A673 (cell line): Measurements from ENCODE around the gene CST4. TPM values are rescaled to one million over a fixed set of nuclear protein-coding genes. Genes with fewer than 3 reads are reported as not detected.
"Not testable (repeated sequence)": the region's sequence is repeated elsewhere in the genome, so short reads cannot be mapped to it uniquely, and the experiment has no call there.

Experiments
- Bru-seq: library from RNA; stranded (reverse); fragments of 400-500 nt; gene quantifications from one replicate; lab custom pipeline; 2021; lab: Mats Ljungman, UMichigan
- BruChase-seq, 2 experiments: library from RNA; stranded (reverse); fragments of 400-500 nt; gene quantifications; one replicate each; lab custom pipeline; 2021; lab: Mats Ljungman, UMichigan
- BruUV-seq: library from RNA; stranded (reverse); fragments of 400-500 nt; replicated peaks from 2 replicates; lab custom pipeline; 2021; lab: Mats Ljungman, UMichigan
- CTCF ChIA-PET: fragments of 300-600 bp; sonication (Branson Sonifier 250); formaldehyde crosslinking; loops from one replicate; lab custom pipeline; 2022; ENCODE audit warnings: antibody characterized with exemption; lab: Charles Lee
- POLR2A ChIA-PET: fragments of 300-600 bp; sonication (Branson Sonifier 250); formaldehyde crosslinking; loops from one replicate; lab custom pipeline; 2022; ENCODE audit warnings: antibody characterized with exemption; ENCODE audit not compliant: low non-redundant PET; lab: Charles Lee
- DNase-seq: peaks from one replicate; pipeline ENCODE4 v3.0.0-alpha.2; 2015; ENCODE audit warnings: low spot score
- H3K27ac ChIP-seq: fragments of 200-600 bp; sonication (generic); 2 replicates; pipeline ENCODE4 v1.5.1; 2016; ENCODE audit warnings: mixed run types, low read depth, mild to moderate bottlenecking, mixed read lengths, antibody characterized with exemption, low read length; ENCODE audit not compliant: poor library complexity, severe bottlenecking
- H3K27me3 ChIP-seq: fragments of 200-600 bp; sonication (generic); replicated peaks from 2 replicates; pipeline ENCODE4 v1.6.1; 2017; ENCODE audit warnings: mixed run types, low read depth, mild to moderate bottlenecking, mixed read lengths, antibody characterized with exemption, low read length; ENCODE audit not compliant: insufficient read depth, poor library complexity
- H3K36me3 ChIP-seq: fragments of 200-600 bp; sonication (generic); 2 replicates; pipeline ENCODE4 v1.6.1; 2016; ENCODE audit warnings: mixed run types, mild to moderate bottlenecking, mixed read lengths, antibody characterized with exemption, low read length; ENCODE audit not compliant: insufficient read depth, poor library complexity, severe bottlenecking
- H3K4me1 ChIP-seq: fragments of 200-600 bp; sonication (generic); 2 replicates; pipeline ENCODE4 v1.6.1; 2017; ENCODE audit warnings: mixed run types, mild to moderate bottlenecking, mixed read lengths, antibody characterized with exemption, low read length; ENCODE audit not compliant: insufficient read depth, poor library complexity, severe bottlenecking
- H3K4me3 ChIP-seq: fragments of 200-600 bp; sonication (generic); 2 replicates; pipeline ENCODE4 v1.5.1; 2016; ENCODE audit warnings: low read depth, mixed run types, mild to moderate bottlenecking, mixed read lengths, low read length; ENCODE audit not compliant: poor library complexity, severe bottlenecking
- H3K9me3 ChIP-seq: fragments of 200-600 bp; sonication (generic); 2 replicates; pipeline ENCODE4 v1.6.1; 2016; ENCODE audit warnings: mixed run types, low read depth, mild to moderate bottlenecking, mixed read lengths, antibody characterized with exemption, low read length; ENCODE audit not compliant: poor library complexity, severe bottlenecking
- EZH2 ChIP-seq: fragments of 200-600 bp; sonication (generic); IDR thresholded peaks from 2 replicates; pipeline ENCODE4 v1.6.1; 2017; ENCODE audit warnings: borderline replicate concordance, low read depth, mild to moderate bottlenecking, mixed read lengths, antibody characterized with exemption, low read length; ENCODE audit not compliant: poor library complexity, severe bottlenecking
- intact Hi-C: fragments of 100-400 bp; cut with micrococcal nuclease; formaldehyde crosslinking; loops from one replicate; pipeline ENCODE4 v1.10.0; 2022; ENCODE audit not compliant: unreplicated experiment
- long read RNA-seq: library from polyadenylated mRNA; stranded (forward); transcript quantifications from one replicate; pipeline ENCODE4 v2.0.0, GENCODE V29; 2022
- total RNA-seq: library from RNA; stranded (reverse); gene quantifications from 2 replicates; pipeline ENCODE4 v1.2.3, GENCODE V29; 2021
- TF ChIP-seq, protein P1 (sequence below): fragments of 300-800, 200-600 bp; sonication (generic); conservative IDR thresholded peaks from 2 replicates; pipeline ENCODE4 v1.5.1; 2017; ENCODE audit warnings: low read depth, mild to moderate bottlenecking, antibody characterized with exemption, low read length, moderate library complexity, mixed read lengths

Gene CST4, protein sequence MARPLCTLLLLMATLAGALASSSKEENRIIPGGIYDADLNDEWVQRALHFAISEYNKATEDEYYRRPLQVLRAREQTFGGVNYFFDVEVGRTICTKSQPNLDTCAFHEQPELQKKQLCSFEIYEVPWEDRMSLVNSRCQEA
- not detected in 2 replicates for total RNA-seq
- not detected for Bru-seq, nascent RNA
- not detected for BruChase-seq, experiment 1, labeled RNA remaining after a 2-hour chase
- BruChase-seq, experiment 2, labeled RNA remaining after a 6-hour chase = not detected
- long read RNA-seq = 0 reads

DNA sequence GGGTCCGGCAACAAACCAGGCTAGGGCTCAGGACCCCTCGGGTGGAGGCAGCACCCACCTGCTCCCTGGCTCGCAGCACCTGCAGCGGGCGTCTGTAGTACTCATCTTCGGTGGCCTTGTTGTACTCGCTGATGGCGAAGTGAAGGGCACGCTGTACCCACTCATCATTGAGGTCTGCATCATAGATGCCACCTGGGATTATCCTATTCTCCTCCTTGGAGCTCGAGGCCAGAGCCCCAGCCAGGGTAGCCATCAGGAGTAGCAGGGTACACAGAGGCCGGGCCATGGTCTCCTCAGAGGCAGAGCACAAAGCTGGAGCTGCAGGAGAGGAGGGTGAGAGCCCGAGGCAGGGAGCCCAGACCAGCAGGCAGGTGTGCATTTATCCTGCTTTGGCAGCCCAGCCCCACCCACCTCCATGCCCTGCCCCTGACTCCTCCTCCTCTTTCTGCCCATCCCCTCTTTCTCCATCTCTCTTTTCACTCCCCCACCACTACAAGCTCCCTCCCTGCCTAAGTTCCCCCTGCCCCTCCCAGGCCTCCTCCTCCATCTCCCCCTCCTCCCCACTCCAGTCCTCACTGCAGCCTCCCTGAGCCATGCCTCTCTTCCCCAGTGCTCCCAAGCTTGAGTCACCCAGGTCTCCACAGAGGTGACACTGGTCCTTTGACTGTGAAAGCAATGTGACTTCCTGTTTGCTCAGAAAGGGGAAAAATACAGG is at the start of gene CST4:
Gene CST4, minus strand, starts transcription at position 355 of the 715 bp plus-strand sequence. Its CDS starts 69 bp downstream, at position 286.
- POLR2A ChIA-PET, H3K4me3 ChIP-seq, H3K27me3 ChIP-seq, H3K36me3 ChIP-seq, intact Hi-C loops, CTCF ChIA-PET, DNase-seq, H3K9me3 ChIP-seq, H3K27ac ChIP-seq, BruUV-seq, H3K4me1 ChIP-seq: not testable (repeated sequence)

DNA sequence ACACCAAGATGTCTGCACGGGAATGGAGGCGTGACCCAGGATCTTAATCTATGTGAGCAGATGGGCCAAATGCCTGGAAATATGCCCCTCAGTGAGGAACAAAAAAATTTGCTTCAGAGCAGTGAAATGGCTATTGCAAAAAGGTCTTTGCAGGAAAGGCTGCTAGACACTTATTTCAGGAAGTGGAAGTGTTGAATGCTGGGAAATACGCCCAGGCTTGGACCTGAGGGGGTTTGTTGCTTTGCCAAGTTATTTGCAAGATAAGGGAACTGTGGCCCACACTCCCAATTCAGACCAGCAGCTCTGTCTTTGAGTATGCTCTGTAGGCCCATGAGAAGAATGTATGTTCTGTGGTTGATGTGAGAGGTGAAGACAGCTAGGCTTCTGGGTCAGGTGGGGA is 46.6 kb upstream of the CST4 start:
- H3K36me3 ChIP-seq, H3K27ac ChIP-seq, H3K4me1 ChIP-seq, CTCF ChIA-PET, intact Hi-C loops, DNase-seq, H3K4me3 ChIP-seq, H3K9me3 ChIP-seq, POLR2A ChIA-PET, H3K27me3 ChIP-seq, BruUV-seq: not testable (repeated sequence)

DNA sequence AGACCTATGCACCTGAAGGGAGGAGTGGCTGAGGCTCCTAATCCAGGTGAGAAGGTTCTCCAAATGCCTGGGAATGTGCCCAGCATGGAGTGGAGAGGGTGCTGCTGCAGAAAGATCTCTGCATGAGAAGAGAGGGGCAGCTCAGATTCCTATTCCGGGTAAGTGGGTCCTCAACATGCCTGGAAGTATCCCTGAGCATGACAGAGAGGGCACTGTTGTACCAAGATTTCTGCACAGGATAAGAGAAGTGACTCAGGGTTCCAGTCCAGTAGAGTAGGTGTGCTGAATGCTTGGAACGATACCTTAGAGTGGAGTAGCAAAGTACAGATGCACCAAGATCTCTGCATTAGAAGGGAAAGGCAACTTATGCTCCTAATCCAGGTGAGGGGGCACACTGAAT is 46.1 kb upstream of the CST4 start:
- H3K27ac ChIP-seq, intact Hi-C loops, CTCF ChIA-PET, H3K9me3 ChIP-seq, H3K4me3 ChIP-seq, POLR2A ChIA-PET, DNase-seq, H3K4me1 ChIP-seq, H3K27me3 ChIP-seq, H3K36me3 ChIP-seq, BruUV-seq: not testable (repeated sequence)

- DNase-seq, H3K4me1 ChIP-seq, POLR2A ChIA-PET, H3K4me3 ChIP-seq, H3K36me3 ChIP-seq, intact Hi-C loops, H3K9me3 ChIP-seq, H3K27me3 ChIP-seq, CTCF ChIA-PET, BruUV-seq, H3K27ac ChIP-seq: not testable (repeated sequence)
Observed at GRCh38 chr20:23734440-23734839, 45.6 kb upstream of the CST4 start.

DNA sequence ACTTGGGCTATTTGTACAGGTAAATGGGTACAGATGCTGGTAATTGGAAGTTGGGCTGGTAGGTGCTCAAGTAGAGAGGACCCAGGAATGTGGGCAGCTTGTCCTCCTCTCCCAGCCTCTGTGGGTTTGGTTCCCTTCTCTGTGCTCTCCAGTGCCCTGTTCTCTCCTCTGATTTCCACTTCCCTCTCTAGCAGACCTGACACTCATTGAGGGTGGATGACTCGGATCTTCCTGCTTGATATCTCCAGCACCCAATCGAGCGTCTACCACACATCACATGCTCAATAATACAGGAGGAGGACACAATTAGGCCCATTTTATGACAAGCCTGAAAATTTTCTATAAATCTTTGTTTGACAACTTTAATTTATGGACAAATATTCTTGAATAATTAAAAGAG is 38.2 kb upstream of the CST4 start:
- CTCF ChIA-PET = interaction anchor here (1.2 kb wide), 1 partner anchor 75 kb away, joined by 3 read pairs; no protein-coding TSS in a partner anchor
- Histone ChIP-seq H3K9me3 (no peaks in the 10 kb centered on the region), H3K4me3 (no peak overlapping the region), H3K4me1 (no peaks in the 10 kb centered on the region), H3K27ac (no peak overlapping the region), H3K36me3 (no peaks in the 10 kb centered on the region), H3K27me3 (no peaks in the 10 kb centered on the region)
- BruUV-seq = no TSS peak
- no peak for TF ChIP-seq EZH2
- TF ChIP-seq, protein P1, sequence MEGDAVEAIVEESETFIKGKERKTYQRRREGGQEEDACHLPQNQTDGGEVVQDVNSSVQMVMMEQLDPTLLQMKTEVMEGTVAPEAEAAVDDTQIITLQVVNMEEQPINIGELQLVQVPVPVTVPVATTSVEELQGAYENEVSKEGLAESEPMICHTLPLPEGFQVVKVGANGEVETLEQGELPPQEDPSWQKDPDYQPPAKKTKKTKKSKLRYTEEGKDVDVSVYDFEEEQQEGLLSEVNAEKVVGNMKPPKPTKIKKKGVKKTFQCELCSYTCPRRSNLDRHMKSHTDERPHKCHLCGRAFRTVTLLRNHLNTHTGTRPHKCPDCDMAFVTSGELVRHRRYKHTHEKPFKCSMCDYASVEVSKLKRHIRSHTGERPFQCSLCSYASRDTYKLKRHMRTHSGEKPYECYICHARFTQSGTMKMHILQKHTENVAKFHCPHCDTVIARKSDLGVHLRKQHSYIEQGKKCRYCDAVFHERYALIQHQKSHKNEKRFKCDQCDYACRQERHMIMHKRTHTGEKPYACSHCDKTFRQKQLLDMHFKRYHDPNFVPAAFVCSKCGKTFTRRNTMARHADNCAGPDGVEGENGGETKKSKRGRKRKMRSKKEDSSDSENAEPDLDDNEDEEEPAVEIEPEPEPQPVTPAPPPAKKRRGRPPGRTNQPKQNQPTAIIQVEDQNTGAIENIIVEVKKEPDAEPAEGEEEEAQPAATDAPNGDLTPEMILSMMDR = no peak
- DNase-seq = no peak
- POLR2A ChIA-PET = no interaction called here
- intact Hi-C loops = loop anchor here (2.0 kb wide), 1 partner anchor 76 kb away; no protein-coding TSS in a partner anchor
